H1 (cell line): ENCODE data around the gene BAIAP2. TPM values are rescaled to one million over a fixed set of nuclear protein-coding genes. Genes with fewer than 3 reads are reported as not detected.

Experiments used
- CTCF ChIA-PET: fragments of 300-600 bp; sonication (Branson Sonifier 250); formaldehyde crosslinking; loops from one replicate; lab custom pipeline; 2021; ENCODE audit not compliant: partially characterized antibody; lab: Charles Lee
- POLR2A ChIA-PET: fragments of 300-600 bp; sonication (Branson Sonifier 250); formaldehyde crosslinking; loops from one replicate; lab custom pipeline; 2021; ENCODE audit warnings: inconsistent platforms; ENCODE audit not compliant: partially characterized antibody; lab: Charles Lee
- DNase-seq, 2 experiments: peaks; one replicate each; pipeline versions ENCODE4 v3.0.0 to v3.0.0-alpha.2; 2010 to 2022; ENCODE audit warnings: low spot score in 2 of 2, low read depth in 1 of 2, mixed read lengths in 1 of 2
- FAIRE-seq: peaks from 2 replicates; lab custom pipeline; 2011; peaks lifted over from hg19 to GRCh38; lab: Jason Lieb, UNC
- H2AFZ ChIP-seq: 2 replicates; pipeline ENCODE4 v1.8.1; 2012; ENCODE audit warnings: low read length, inconsistent platforms
- H2AK5ac ChIP-seq: 2 replicates; pipeline ENCODE4 v1.6.1; 2013; ENCODE audit warnings: low read depth, low read length
- H2BK120ac ChIP-seq: replicated peaks from 2 replicates; pipeline ENCODE3; 2013; ENCODE audit warnings: low read depth, low read length, inconsistent platforms
- H2BK12ac ChIP-seq: 2 replicates; pipeline ENCODE4 v1.6.1; 2013; ENCODE audit warnings: low read depth, low read length
- H2BK15ac ChIP-seq: 2 replicates; pipeline ENCODE4 v1.6.1; 2013; ENCODE audit warnings: low read length
- H2BK20ac ChIP-seq: 2 replicates; pipeline ENCODE4 v1.6.1; 2013; ENCODE audit warnings: low read length
- H2BK5ac ChIP-seq: 2 replicates; pipeline ENCODE4 v1.6.1; 2013; ENCODE audit warnings: low read depth, low read length
- H3K14ac ChIP-seq: 2 replicates; pipeline ENCODE4 v1.6.1; 2013; ENCODE audit warnings: inconsistent platforms; ENCODE audit not compliant: insufficient read length
- H3K18ac ChIP-seq: 2 replicates; pipeline ENCODE4 v1.6.1; 2013; ENCODE audit warnings: low read length; ENCODE audit errors: extremely low read depth
- H3K23ac ChIP-seq: 2 replicates; pipeline ENCODE4 v1.6.1; 2013; ENCODE audit warnings: inconsistent platforms; ENCODE audit not compliant: insufficient read length
- H3K23me2 ChIP-seq: 2 replicates; pipeline ENCODE4 v1.6.1; 2013; ENCODE audit warnings: low read depth, low read length
- H3K27ac ChIP-seq: 2 replicates; pipeline ENCODE4 v1.6.1; 2011; ENCODE audit warnings: low read depth, low read length, inconsistent platforms
- H3K27me3 ChIP-seq, 4 experiments: replicated peaks in 1 of 4; 1 replicate in 1 of 4; 2 replicates in 3 of 4; pipeline versions ENCODE4 v1.6.1 to v1.8.1; 2011 to 2013; ENCODE audit warnings: low read length in 3 of 4, mild to moderate bottlenecking in 3 of 4, inconsistent platforms in 2 of 4, mixed read lengths in 2 of 4, moderate library complexity in 1 of 4; ENCODE audit not compliant: control insufficient read depth in 3 of 4, insufficient read depth in 3 of 4; ENCODE audit errors: extremely low read depth in 1 of 4
- H3K36me3 ChIP-seq, 4 experiments: 2 replicates each; pipeline versions ENCODE4 v1.6.1 to v1.8.1; 2011 to 2013; ENCODE audit warnings: mild to moderate bottlenecking in 4 of 4, low read length in 3 of 4, moderate library complexity in 2 of 4, control low read depth in 1 of 4, inconsistent platforms in 1 of 4; ENCODE audit not compliant: insufficient read depth in 4 of 4, control insufficient read depth in 2 of 4
- H3K4ac ChIP-seq: replicated peaks from 2 replicates; pipeline ENCODE3; 2013; ENCODE audit warnings: low read length, low read depth, mixed read lengths, inconsistent platforms; ENCODE audit not compliant: insufficient read length
- H3K4me1 ChIP-seq, 4 experiments: replicated peaks in 1 of 4; 1 replicate in 1 of 4; 2 replicates in 3 of 4; pipeline versions ENCODE4 v1.6.1 to v1.8.1; 2011 to 2013; ENCODE audit warnings: low read length in 3 of 4, inconsistent platforms in 2 of 4, mixed read lengths in 1 of 4; ENCODE audit not compliant: insufficient read depth in 4 of 4, control insufficient read depth in 3 of 4
- H3K4me2 ChIP-seq, 2 experiments: 2 replicates each; pipeline versions ENCODE4 v1.6.1 to v1.8.1; 2011 to 2013; ENCODE audit warnings: low read depth in 2 of 2, low read length in 2 of 2, control low read depth in 1 of 2, inconsistent platforms in 1 of 2, mild to moderate bottlenecking in 1 of 2; ENCODE audit not compliant: insufficient read depth in 1 of 2
- H3K4me3 ChIP-seq, 4 experiments: fragments of 200-600, 300-600 bp in 1 of 4; sonication (generic), shearing (Covaris generic), sonication (Bioruptor Twin) in 1 of 4; 2 replicates each; pipeline versions ENCODE4 v1.5.1 to v1.8.1; 2011 to 2016; ENCODE audit warnings: low read length in 4 of 4, low read depth in 3 of 4, control low read depth in 2 of 4, inconsistent platforms in 2 of 4, mild to moderate bottlenecking in 2 of 4, mixed read lengths in 1 of 4, moderate library complexity in 1 of 4; ENCODE audit not compliant: insufficient read depth in 2 of 4; ENCODE audit errors: extremely low read depth in 1 of 4
- H3K56ac ChIP-seq: replicated peaks from 2 replicates; pipeline ENCODE3; 2013; ENCODE audit warnings: low read depth, mild to moderate bottlenecking, mixed read lengths, low read length, inconsistent platforms; ENCODE audit not compliant: insufficient read length
- H3K79me1 ChIP-seq: 2 replicates; pipeline ENCODE4 v1.6.1; 2013; ENCODE audit warnings: low read depth, low read length, control low read depth
- H3K79me2 ChIP-seq, 2 experiments: 2 replicates each; pipeline versions ENCODE4 v1.6.1 to v1.8.1; 2012 to 2013; ENCODE audit warnings: low read length in 2 of 2, mild to moderate bottlenecking in 2 of 2, inconsistent platforms in 1 of 2; ENCODE audit not compliant: insufficient read depth in 2 of 2, control insufficient read depth in 1 of 2
- H3K9ac ChIP-seq, 4 experiments: replicated peaks in 1 of 4; 1 replicate in 1 of 4; 2 replicates in 3 of 4; pipeline versions ENCODE4 v1.6.1 to v1.8.1; 2011 to 2013; ENCODE audit warnings: low read depth in 3 of 4, low read length in 3 of 4, control low read depth in 2 of 4, mild to moderate bottlenecking in 2 of 4, moderate library complexity in 2 of 4, inconsistent platforms in 1 of 4; ENCODE audit errors: extremely low read depth in 1 of 4
- H3K9me3 ChIP-seq, 2 experiments: 2 replicates each; pipeline versions ENCODE4 v1.6.1 to v1.8.1; 2012 to 2013; ENCODE audit warnings: mild to moderate bottlenecking in 2 of 2, moderate library complexity in 2 of 2, control low read depth in 1 of 2, inconsistent platforms in 1 of 2, low read depth in 1 of 2, low read length in 1 of 2, mixed read lengths in 1 of 2; ENCODE audit not compliant: insufficient read depth in 2 of 2
- H4K20me1 ChIP-seq, 2 experiments: replicated peaks in 1 of 2; 2 replicates each; pipeline versions ENCODE3 to v1.8.1; 2011 to 2013; ENCODE audit warnings: inconsistent platforms in 2 of 2, low read length in 2 of 2, mild to moderate bottlenecking in 1 of 2; ENCODE audit not compliant: insufficient read depth in 2 of 2, control insufficient read depth in 1 of 2
- H4K5ac ChIP-seq: 2 replicates; pipeline ENCODE4 v1.6.1; 2013; ENCODE audit warnings: low read length, low read depth, mixed read lengths, inconsistent platforms; ENCODE audit not compliant: insufficient read length
- H4K8ac ChIP-seq: 2 replicates; pipeline ENCODE4 v1.8.0; 2013; ENCODE audit warnings: mild to moderate bottlenecking, moderate library complexity, low read length, inconsistent platforms; ENCODE audit not compliant: insufficient read depth; ENCODE audit errors: extremely low read depth
- H4K91ac ChIP-seq: replicated peaks from 2 replicates; pipeline ENCODE3; 2013; ENCODE audit warnings: low read length, mixed read lengths, inconsistent platforms; ENCODE audit not compliant: insufficient read length
- EGR1 ChIP-seq: IDR thresholded peaks from 2 replicates; pipeline ENCODE4 v1.6.1; 2011; ENCODE audit warnings: low read depth, low read length, borderline replicate concordance
- EZH2 ChIP-seq: fragments of 200-600 bp; sonication (generic); IDR thresholded peaks from 2 replicates; pipeline ENCODE4 v1.7.1; 2012; ENCODE audit warnings: low read depth, mild to moderate bottlenecking, moderate library complexity, low read length, inconsistent platforms; ENCODE audit not compliant: severe bottlenecking
- WGBS, 2 experiments: shearing (Covaris generic) in 1 of 2; methylation state at CpG; one replicate each; pipeline versions ENCODE4 v1.1.6 to v1.1.7; 2013 to 2015; ENCODE audit warnings: low lambda C conversion rate in 2 of 2, mixed read lengths in 2 of 2, inconsistent platforms in 1 of 2, low coverage in 1 of 2, missing lambda C conversion rate in 1 of 2; ENCODE audit not compliant: insufficient replicate concordance in 2 of 2, insufficient coverage in 1 of 2, insufficient read length in 1 of 2; ENCODE audit errors: extremely low coverage in 1 of 2, missing lambda C conversion rate in 1 of 2; 5-methylcytosine and 5-hydroxymethylcytosine counted together
- polyA plus RNA-seq, 7 experiments: library from polyadenylated mRNA; depleted of rRNA in 3 of 7; stranded (reverse) in 5 of 7; unstranded in 2 of 7; fragments of >200 nt in 5 of 7; fragments of 200-250 nt in 2 of 7; gene quantifications; 1 replicate in 5 of 7; 2 replicates in 1 of 7; 4 replicates in 1 of 7; pipeline versions ENCODE4 v1.2.1 to v1.2.3, GENCODE V29; 2011 to 2013; ENCODE audit warnings: missing spikeins in 2 of 7, mixed read lengths in 2 of 7
- total RNA-seq: library from RNA; stranded (reverse); fragmentation: NEBNext Ultra II Directional; extraction: Animal tissue kit (Norgen Biotek cat#: 25700); gene quantifications from 2 replicates; pipeline ENCODE4 v1.2.1, GENCODE V29; 2021

Gene BAIAP2
- total and polyA plus RNA-seq, 2 of the 8 experiments (the other 6 are each of a cell fraction or from before 2014, with no cell fraction given), result 10.0 to 22.8 TPM

- no peak overlapping the region for H4K91ac ChIP-seq
- H3K79me1 ChIP-seq, result peaks cover 4% of the 10 kb centered on the region; the same call in 1 of the 2 replicates
- WGBS, 2 experiments, result 92% methylated on average over 15 of the region's 18 CpGs; no CpG with 5 or more reads in 1 of the 2 experiments
- no peak overlapping the region for H3K14ac ChIP-seq
- H3K4me3 ChIP-seq, result peak overlapping the region; percentile 49 to 93 (median 70); a peak in 5 of 8 replicates
- peaks cover 0 to 5% (median 3%) of the 10 kb centered on the region in 4 experiments; a peak in 5 of 7 replicates for H3K4me1 ChIP-seq
- no peak for FAIRE-seq
- no peak overlapping the region for H2AK5ac ChIP-seq
- H4K8ac ChIP-seq, result no peak overlapping the region; the same call in 1 of the 2 replicates
- TF ChIP-seq EZH2, result peak; percentile 13
- TF ChIP-seq EGR1, result no peak
- TF ChIP-seq, all 59 proteins: peak for 1
- Histone ChIP-seq H3K23ac (no peak overlapping the region), H3K4ac (no peak overlapping the region), H3K18ac (no peak overlapping the region), H3K56ac (no peak overlapping the region), H2BK12ac (no peak overlapping the region), H3K27ac (no peak overlapping the region), H3K36me3 (peaks cover 0 to 4% (median 0%) of the 10 kb centered on the region in 4 experiments; a peak in 1 of 8 replicates), H4K5ac (no peak overlapping the region), H2AFZ (no peak overlapping the region), H2BK20ac (no peak overlapping the region), H2BK5ac (no peak overlapping the region), H3K27me3 (peaks cover 0 to 7% (median 3%) of the 10 kb centered on the region in 4 experiments; a peak in 3 of 7 replicates), H3K9ac (no peak overlapping the region; a peak in 1 of 7 replicates), H3K79me2 (no peaks in the 10 kb centered on the region; a peak in 1 of 4 replicates), H2BK120ac (no peak overlapping the region), H3K4me2 (peak overlapping the region; percentile 77 to 81), H3K23me2 (peaks cover 5% of the 10 kb centered on the region; the same call in 1 of the 2 replicates), H3K9me3 (no peaks in the 10 kb centered on the region), H4K20me1 (peaks cover 0 to 12% of the 10 kb centered on the region in 2 experiments), H2BK15ac (no peak overlapping the region)
- no peak for DNase-seq
- CTCF ChIA-PET, result interaction anchor here (0.7 to 2.4 kb wide), 6 partner anchors 26 to 257 kb away, joined by 3 to 7 read pairs (median 3); no protein-coding TSS in a partner anchor
- POLR2A ChIA-PET, result interaction anchor here (0.7 to 2.1 kb wide), 5 partner anchors 9 to 143 kb away, joined by 3 to 10 read pairs (median 3); no protein-coding TSS in a partner anchor
These were observed 41.9 kb upstream of the BAIAP2 start for GRCh38 chr17:80992948-80993624.
